Daoy (cell line): ENCODE data around the gene ELK3. TPM values are rescaled to one million over a fixed set of nuclear protein-coding genes. Genes with fewer than 3 reads are reported as not detected.
A peak's percentile ranks its signal among the peaks of the same experiment; 100 is the strongest.

Source experiments
- DNase-seq: peaks from one replicate; pipeline ENCODE4 v3.0.0-alpha.2; 2015; ENCODE audit warnings: low read depth
- total RNA-seq: library from RNA; depleted of rRNA; stranded (reverse); fragments of >200 nt; shearing (Covaris generic); gene quantifications from 2 replicates; pipeline ENCODE4 v1.2.3, GENCODE V29; 2014; rRNA removed

Gene ELK3
- total RNA-seq: 26.0 and 27.4 TPM in 2 replicates

DNA sequence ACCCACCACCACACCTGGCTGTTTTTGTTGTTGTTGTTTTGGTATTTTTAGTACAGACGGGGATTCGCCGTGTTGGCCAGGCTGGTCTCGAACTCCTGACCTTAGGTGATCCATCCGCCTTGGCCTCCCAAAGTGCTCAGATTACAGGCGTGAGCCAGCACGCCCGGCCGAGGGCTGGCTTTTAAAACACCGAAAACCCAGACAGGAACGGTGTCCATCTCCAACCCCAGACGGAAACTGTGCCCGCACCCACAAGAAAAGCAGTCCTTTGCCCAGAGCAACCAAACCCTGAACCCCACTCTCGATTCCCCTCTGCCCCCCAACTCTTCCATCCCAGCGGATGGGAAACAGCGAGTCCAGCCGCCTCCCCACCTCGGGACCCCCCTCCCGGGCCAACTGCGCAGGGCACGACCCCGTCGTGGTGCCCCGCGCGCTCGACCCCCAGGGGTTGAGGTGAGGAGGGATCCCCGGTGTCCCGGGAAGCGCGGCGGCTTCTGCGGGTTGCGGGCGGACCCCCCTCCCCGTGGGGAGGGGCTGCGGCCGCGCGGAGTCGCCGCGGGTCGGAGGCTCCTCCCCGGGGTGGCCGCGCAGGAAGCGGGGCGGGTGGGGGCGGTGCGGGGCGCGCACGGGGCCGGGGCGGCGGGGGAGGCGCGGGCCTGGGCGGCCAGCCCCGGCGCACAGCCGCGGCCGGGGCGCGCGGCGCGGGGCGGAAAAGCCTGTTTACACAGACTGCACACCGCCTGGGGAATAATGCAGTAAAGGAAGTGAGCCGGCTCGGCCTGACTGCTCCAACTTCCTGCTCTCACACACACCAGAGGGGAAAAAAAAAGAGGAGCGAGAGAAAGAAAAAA lies at the start of gene ELK3:
TSS of gene ELK3 (plus strand) at position 651 of the 851 bp plus-strand sequence.
- peak; percentile 86 for DNase-seq

DNA sequence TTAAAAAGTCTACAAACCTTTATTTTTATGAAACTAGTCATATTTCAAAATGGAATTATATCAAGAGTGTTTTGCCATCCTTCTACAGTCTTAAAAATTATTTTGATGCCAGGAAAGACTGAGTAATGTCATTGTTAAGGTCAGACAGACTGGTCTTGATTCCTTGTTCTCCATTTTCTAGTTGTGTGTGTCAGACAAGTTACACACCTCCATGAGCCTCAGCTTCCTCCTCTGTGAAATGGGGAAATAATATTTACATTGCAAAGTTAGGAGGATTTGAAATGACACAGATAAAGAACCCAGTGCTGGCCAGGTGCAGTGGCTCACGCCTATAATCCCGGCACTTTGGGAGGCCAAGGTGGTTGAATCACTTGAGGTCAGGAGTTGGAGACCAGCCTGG lies 47.4 kb upstream of the ELK3 start:
- no peak for DNase-seq

DNA sequence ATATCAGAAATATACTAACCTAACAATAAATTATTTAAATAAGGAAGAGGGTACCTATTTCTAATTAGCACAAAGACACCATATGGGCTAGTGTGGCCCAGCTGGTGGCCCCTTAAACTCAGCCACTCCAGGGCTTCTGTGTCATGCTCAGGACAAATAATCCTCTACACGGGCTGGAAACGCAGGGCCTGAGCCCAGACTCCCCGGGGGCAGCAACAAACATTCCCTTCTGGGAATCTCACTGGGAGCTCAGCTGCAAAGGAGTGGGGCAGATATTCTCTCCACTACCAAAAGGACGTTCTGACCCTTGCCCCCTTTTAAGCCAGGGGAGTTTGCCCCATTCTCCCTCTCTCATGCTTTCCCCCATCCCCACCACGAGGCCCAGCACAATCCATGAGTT lies 43.7 kb upstream of the ELK3 start:
- no peak for DNase-seq

DNA sequence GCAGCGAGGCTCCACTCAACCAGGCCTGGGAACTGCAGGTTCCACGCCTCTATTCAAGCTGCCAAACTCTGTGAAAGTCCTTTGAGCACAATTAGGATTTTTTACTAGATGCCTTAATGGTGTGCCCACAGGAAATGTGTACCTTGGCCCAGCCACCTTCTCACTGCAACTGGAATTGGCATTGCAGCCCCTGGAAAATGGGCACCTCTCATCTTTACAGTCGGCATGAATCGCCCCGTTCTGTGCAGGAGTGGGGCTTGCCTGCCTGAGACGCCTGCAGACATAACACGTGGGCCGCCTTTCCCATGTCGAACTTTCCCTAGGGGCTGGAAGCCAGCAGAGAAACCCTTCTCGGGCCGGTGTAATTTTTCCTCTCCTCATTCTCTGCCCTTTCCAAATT lies 42.0 kb upstream of the ELK3 start:
- DNase-seq: no peak

DNA sequence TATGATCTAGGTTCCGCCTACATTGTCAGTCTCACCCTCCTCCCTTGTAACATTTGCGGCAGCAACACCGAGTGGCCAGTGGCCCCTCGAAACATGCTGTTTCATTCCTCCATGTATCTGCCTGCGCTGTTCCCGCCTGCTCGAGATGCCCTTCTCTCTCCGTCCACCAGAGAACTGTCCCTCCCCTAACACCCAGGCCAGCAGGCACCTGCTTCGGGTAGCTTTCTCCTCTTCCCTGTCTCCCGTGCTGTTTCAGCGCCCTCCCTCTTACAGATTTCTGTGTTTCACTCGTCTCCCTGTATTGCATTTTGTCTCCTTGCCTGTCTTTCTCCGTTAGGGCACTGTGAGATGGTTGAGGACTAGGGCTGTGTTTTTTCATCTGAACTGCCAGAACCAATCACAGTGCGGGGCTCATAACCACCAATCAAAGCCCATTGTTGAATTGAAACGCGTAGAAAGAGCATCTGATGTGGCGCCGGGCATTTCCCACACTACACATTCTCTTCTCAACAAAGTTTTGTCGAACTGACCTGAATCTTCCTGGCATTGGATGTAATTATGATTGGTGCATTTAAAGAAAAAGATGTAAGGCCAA lies 40.9 kb upstream of the ELK3 start:
- DNase-seq: no peak

DNA sequence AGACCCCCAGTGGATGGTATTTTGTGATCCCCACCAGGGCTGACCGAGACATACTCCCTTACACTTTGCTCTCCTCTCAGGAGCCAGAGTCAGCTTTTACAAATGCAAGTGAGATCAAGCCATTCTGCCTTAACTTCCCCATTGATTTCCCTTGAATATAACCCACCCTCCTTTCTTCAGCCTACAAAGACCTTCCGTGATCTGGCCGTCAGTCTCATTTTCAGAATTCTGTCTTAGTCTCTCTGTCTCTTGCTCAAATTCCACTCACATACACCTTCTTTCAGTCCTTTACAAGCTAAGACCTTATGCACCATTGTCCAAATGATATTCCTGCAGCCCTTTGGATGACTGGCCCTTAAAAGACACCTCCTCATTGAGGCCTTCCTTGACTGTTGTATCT lies 39.0 kb upstream of the ELK3 start:
- no peak for DNase-seq

DNA sequence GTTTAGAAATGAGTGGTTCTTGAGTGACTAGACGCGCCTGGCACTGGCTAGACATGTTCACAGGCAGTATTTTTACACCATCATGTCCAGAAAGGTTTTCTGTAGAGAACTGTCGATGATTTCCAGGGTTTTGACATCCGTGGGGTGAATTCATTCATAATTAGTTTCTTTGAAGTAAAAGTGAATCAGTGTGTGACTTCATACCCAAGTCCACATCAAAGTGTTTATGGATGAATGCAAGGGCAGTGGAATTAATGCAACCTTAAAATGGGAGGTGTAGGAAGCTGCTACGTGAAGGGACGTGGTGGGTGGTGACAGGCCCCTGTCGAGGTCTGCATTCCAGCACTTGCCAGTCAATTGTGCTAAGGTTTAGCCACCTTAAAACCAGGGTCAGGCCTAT lies 38.4 kb upstream of the ELK3 start:
- no peak for DNase-seq

DNA sequence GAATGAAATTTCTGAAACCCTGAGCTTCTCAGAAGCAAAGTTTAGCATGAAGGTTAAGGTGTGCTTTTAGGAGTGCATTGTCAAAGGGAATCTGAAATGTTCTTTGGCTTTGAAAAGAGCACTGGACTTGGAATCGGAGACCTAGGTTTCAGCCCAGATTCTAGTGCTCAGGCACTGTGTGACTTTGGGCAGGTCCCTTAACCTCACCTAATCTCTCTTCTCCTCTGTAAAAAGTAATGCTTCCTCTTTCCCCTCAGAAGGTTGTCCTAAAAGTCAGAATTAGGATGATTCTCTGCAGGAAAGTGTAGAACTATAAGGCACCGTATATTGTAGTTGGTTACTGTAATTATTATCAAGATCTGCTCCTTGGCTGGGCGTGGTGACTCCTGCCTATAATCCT lies 38.0 kb upstream of the ELK3 start:
- DNase-seq: no peak

DNA sequence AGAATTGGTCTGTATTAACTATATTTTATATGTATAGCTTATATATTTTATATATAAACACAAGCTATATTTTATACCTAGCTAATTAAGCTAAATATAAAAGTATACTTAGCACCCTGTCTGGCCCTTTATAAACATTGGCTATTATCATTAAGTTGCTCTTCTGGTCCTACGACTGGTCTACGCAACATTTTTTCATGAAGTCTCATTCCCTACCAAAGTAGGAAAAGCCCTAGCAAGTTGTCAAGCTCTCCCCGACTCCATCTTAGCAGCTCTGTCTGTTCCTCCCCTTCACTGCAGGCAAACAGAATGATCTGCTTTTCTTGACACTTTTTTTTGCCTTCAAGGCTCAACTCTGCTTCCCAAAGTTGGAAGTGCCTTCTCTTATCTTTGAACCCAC lies 36.7 kb upstream of the ELK3 start:
- DNase-seq: no peak

DNA sequence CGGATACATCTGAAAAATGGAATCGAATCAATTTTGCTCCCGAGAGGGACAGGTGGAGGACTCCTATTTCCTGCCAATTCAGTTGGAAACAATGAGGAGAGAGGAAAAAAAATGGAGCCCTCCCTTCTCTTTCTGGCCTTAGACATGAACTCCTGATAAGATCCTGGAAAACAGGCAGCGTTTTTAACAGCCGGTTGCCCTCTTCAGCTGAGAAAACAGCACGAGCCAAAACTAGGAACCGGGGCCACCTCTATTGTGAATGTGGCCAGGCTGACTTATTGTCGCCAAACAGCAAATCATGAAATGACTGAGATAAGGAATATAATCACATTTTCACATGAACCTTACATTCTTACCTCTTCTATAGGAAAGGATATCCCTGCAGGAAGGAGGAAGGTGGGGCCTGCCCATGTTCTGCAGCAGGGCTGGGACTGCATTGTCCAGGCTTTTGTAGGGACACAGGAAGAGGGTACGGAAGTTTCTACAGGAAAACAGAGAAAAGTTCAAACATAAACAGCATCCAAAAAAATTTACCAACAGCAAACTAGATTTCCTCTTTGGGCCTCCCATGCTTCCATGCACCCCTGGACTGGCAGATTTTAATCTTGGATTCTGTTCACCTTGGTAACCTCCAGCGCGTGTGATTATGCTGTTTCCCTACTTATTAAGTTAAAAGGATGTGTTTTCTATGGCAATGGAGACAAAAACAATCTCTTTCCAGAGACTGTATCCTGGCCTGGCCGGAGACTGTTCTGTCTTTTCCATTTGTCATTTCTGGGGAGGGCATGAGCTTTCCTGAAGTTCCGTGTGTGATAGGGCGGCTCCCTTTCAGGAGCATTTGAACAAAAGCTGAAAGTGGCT lies 29.0 kb upstream of the ELK3 start:
- no peak for DNase-seq

DNA sequence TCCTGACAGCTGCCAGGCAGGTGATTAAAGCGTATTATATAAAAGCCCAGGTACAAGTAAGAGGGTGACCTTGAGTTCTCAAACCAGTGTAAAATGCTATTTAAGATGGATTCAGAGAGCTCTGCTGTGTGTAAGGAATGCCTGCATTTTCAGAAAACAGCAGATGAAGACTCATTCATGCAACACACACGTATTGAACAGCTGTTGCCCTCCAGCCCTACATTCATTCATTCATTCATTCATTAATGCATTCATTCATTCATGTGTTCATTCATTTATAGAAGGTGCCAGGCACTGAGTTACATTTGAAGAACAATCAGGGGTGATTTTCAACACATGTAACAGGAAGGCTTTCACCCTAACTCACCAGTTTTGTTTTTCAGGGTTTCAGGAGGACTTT lies 27.4 kb upstream of the ELK3 start:
- no peak for DNase-seq

DNA sequence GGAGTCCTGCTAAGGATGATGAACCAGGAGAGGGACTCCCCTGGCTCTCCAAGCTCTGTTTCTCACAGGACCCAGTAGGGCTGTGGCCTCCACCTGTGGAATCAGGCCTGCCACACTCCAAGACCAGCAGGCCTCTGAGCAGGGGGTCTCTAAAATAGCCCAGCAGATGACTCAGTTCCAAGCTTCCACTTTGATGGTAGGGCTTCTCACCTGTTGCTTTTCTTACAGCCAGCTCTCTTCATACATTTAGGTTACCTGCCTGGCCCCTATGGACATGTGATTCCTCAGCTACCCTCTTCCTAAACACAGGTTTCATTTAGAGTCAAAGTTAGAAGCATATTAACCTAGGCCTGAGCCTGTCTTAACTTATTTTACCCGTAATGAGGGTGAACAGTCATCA lies 26.7 kb upstream of the ELK3 start:
- no peak for DNase-seq

DNA sequence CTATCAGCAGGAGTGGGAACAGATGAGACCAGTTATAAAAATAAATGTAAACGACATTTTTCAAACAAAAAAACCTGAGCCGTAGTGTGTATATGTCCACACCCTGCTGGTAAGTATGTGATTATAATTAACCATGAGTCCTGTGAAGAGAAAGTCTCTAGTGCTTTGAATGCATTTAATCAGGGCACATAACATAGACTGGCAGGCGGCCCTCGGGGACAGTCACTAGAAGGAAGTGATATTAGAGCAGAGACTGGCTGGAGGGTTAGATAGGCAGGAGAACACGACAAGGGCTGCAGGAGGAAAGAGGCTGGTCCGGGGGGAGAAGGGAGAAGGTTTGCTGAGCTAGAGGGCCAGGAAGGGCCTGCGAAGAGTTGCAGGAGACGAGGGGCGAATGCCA lies 23.8 kb upstream of the ELK3 start:
- DNase-seq: no peak

DNA sequence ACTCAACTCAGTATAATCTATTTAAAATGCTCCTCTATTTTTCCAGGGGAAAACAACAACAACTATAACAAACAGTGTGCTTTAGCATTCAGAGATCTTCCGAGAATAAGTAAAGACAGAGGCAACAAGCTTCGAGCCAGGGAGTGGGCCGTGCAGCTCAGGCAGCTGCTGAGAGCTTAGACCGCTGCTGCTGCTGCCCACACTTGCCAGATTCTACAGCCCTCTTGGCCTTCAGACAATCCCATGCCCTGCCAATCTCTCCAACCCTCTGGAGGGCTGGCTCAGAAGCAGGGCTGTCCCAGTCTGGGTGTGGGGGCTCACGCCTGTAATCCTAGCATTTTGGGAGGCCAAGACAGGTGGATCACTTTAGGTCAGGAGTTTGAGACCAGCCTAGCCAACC lies 23.4 kb upstream of the ELK3 start:
- no peak for DNase-seq

DNA sequence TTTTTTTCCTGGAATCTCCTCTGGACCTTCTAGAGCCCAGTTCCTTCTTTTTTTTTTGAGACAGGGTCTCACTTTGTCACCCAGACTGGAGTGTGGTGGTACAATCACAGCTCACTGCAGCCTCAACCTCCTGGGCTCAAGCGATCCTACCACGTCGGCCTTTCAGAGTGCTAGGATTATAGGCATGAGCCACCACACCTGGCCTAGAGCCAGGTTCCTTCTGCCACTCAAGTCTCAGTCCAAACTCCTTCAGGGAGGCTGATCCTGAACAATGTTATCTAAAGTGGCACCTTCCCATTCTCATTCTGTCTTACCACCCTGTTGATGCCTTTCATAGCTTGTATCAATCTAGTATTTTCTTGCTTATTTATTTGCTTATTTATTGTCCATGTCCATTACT lies 22.3 kb upstream of the ELK3 start:
- DNase-seq: no peak

DNA sequence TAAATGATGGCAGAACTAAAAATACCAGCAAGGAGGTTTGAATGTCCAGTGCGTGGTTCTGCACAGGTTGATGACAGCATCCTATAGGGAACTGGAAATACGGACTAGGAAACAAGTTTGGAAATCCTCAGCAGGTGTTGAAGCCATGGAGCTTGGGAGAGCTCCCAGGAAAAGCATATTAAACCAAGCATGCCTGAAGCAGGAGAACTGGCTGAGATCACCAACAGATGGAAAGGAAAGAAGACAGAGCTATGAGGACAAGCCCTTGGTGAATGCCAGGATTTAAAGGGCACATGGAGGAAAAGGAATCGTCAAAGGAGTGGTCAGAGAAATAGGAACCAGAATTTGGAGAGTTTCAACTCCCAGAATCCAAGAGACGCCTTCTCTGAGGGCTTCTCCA lies 21.2 kb upstream of the ELK3 start:
- no peak for DNase-seq

DNA sequence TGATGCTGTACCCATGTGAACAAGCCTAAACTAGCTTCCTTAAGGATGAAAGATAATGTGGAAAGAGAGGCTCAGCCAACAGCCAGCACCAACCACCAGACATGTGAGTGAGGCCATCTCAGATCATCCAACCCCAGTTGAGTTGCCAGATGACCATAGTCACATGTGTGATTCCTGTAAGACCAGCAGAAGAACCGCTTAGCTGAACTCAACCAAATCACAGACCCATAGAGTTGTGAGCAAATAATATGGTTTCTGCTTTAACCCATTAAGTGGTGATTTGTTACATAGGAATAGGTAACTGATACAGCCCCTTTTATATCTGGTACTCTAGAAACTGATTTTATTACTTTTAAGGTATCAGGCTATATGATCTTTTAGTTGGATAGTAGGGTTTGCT lies 17.6 kb upstream of the ELK3 start:
- no peak for DNase-seq

DNA sequence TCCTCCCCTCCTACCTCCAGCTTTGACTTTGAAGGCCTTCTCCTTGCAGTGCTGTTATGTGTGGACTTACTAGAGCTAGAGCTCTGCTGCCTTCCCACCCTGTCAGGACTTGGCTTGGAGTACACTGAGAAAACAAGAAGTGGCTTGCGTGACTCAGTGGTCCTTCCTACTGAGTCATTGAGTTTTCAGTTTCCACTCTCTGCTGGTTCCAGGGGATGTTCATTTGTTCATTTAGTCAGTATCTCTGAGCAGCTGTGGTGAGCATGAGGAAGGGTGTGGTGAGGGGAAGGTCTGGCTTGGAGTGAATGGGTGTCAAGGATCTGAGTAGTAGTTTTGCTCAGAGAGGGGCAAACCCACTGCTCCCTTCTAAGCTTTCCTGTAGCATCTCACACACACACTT lies 17.2 kb upstream of the ELK3 start:
- DNase-seq: peak; percentile 78

DNA sequence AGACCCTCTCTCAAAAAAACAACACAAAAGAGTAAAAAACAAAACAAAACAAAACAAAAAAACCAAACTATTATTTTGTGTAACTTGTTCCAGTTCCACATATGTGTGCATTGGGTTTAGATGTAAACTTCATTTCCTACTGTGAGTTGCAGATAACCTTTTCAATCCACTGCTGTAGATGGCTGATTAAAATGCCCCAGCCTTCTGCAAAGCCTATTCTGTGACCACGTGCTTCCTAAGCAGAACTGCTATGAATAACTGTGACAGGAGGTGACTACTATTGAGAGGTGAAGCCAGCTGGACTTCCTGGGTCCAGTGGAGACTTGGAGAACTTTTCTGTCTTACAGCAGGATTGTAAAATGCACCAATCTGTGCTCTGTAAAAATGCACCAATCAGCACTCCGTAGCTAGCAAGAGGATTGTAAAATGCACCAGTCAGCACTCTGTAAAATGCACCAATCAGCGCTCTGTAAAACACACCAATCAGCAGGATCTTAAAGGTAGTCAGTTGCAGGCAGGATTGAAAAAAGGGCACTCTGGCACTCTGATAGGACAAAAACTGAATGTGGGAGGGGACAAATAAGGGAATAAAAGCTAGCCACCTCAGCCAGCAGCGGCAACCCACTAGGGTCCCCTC lies 10.3 kb upstream of the ELK3 start:
- DNase-seq: no peak

DNA sequence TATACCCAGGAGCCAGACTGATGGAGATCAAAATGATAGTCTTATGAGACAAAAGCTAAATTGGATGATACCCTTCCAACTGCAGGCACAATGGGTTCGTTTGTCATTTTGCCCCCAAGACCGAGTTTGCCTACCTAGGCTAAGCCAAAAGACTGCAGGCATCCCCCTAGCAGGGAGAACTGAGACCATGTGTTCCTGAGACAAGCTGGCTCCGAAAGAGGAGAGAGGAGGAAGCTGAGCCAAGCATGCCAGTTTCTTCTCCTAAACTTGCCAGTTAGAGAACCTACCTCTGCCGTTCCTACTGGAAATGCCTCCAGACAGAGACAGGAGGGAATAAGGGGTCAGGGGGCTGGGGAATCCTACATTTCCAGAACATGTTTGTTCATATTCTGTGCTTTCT lies 8.3 kb upstream of the ELK3 start:
- DNase-seq: no peak

DNA sequence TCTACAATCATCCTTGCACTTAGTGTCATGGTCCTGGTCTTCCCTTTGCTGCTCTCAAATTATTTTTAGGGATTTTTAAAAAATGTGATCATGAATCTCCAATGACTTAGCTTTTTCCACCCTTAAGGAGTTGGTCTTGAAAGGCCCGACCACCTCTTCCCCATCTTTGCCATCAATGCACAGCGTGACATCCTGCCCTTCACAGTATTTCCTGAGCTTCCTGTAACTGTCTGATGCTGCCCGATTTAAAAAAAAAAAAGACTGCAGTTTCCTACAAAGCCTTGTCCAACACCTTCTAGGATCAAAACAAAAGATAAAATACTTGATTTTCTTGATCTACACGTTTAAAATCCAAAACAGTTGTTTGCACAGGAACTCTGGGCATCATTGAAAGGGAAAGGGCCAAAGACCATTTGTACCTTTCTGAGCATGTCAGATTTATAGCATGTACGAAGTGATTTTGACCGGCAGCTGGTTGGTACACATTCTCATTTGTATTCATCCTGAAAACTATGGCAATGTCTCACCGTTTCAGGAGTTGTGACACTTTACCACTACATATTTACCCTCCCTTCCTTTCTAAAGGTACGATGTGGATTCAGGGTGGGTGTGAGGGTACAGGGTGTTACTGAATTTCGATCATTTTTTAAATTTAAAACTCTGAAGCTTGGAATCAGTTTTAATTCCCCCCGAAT lies 7.4 kb upstream of the ELK3 start:
- no peak for DNase-seq

DNA sequence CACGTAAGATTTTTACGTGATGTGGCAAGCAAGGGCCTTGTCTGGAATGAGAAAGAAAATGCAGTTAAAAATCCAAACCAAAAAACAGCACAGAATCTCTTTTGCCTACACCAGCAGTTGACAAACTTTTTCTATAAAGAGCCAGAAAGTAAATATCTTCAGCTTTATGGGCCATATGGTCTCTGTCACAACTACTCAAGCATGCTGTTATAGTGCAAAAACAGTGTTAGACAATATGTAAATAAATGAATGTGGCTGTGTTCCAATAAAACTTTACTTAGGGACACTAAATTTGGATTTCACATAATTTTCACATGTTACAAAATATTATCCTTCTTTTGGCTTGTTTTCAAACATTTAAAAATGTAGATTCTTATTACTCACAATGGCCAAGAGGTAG lies 6.2 kb upstream of the ELK3 start:
- no peak for DNase-seq
